Neural progenitor cell (in vitro differentiated cells): ENCODE data around the gene CENPX.

Source experiments
- EZH2 ChIP-seq: fragments of 200-600 bp; sonication (generic); IDR thresholded peaks from 2 replicates; pipeline ENCODE4 v1.6.1; 2017; ENCODE audit warnings: antibody characterized with exemption, mild to moderate bottlenecking, moderate library complexity
- TF ChIP-seq, protein P1 (sequence below): fragments of 200-600 bp; sonication (generic); IDR thresholded peaks from 2 replicates; pipeline ENCODE4 v1.5.1; 2017; ENCODE audit warnings: antibody characterized with exemption, mild to moderate bottlenecking

DNA sequence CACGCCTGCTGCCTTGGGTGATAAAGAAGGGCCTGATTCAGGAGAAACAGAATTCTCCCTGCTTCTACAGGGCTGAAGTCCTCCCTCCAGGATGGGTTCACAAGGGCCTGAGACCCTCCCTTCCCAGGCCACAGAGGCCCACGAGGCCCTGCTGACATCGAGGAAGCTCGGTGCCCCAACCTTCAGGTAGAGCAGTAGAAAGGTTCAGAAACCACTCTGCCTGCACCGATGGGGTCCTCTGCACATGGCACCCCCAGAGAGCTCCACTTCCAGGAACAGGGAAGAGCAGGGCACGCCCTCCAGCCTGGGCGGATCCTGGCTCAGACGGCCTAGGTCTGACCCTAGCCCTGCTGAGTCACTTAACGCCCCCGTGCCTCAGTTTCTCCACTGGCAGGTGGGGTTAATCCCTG is 773 bp downstream of the CENPX start:
- TF ChIP-seq, protein P1, sequence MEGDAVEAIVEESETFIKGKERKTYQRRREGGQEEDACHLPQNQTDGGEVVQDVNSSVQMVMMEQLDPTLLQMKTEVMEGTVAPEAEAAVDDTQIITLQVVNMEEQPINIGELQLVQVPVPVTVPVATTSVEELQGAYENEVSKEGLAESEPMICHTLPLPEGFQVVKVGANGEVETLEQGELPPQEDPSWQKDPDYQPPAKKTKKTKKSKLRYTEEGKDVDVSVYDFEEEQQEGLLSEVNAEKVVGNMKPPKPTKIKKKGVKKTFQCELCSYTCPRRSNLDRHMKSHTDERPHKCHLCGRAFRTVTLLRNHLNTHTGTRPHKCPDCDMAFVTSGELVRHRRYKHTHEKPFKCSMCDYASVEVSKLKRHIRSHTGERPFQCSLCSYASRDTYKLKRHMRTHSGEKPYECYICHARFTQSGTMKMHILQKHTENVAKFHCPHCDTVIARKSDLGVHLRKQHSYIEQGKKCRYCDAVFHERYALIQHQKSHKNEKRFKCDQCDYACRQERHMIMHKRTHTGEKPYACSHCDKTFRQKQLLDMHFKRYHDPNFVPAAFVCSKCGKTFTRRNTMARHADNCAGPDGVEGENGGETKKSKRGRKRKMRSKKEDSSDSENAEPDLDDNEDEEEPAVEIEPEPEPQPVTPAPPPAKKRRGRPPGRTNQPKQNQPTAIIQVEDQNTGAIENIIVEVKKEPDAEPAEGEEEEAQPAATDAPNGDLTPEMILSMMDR = no peak
- TF ChIP-seq EZH2 = no peak
